Neural cell (in vitro differentiated cells): ENCODE results near the gene PCSK7. TPM values are rescaled to one million over a fixed set of nuclear protein-coding genes. Genes with fewer than 3 reads are reported as not detected.

Experiments
- H2AFZ ChIP-seq: fragments of 200-600, 300-800 bp; sonication (generic), shearing (Covaris generic); 2 replicates; pipeline ENCODE4 v1.6.0; 2014; ENCODE audit warnings: low read depth, mild to moderate bottlenecking, antibody characterized with exemption, low read length, moderate library complexity
- H3F3A ChIP-seq: fragments of 200-600 bp; shearing (Covaris generic); 2 replicates; pipeline ENCODE4 v1.6.1; 2016; ENCODE audit warnings: mild to moderate bottlenecking, moderate library complexity, mixed read lengths, antibody characterized with exemption, low read length; ENCODE audit not compliant: insufficient read depth, poor library complexity, severe bottlenecking
- H3K27ac ChIP-seq: fragments of 200-600, 300-800 bp; sonication (generic), shearing (Covaris generic); 2 replicates; pipeline ENCODE4 v1.5.1; 2014; ENCODE audit warnings: mild to moderate bottlenecking, low read length, moderate library complexity
- H3K27me3 ChIP-seq: fragments of 300-800, 200-600 bp; sonication (generic), shearing (Covaris generic); 2 replicates; pipeline ENCODE4 v1.6.0; 2014; ENCODE audit warnings: mild to moderate bottlenecking, low read depth, low read length, moderate library complexity; ENCODE audit not compliant: insufficient read depth
- H3K36me3 ChIP-seq: fragments of 300-800, 200-600 bp; sonication (generic), shearing (Covaris generic); 2 replicates; pipeline ENCODE4 v1.5.1; 2014; ENCODE audit warnings: mild to moderate bottlenecking, antibody characterized with exemption, low read length, moderate library complexity; ENCODE audit not compliant: insufficient read depth
- H3K4me2 ChIP-seq: fragments of 300-800, 200-600 bp; sonication (generic), shearing (Covaris generic); 2 replicates; pipeline ENCODE4 v1.6.0; 2014; ENCODE audit warnings: mild to moderate bottlenecking, low read length
- H3K4me3 ChIP-seq: fragments of 300-800, 200-600 bp; sonication (generic), shearing (Covaris generic); 2 replicates; pipeline ENCODE4 v1.5.1; 2014; ENCODE audit warnings: mild to moderate bottlenecking, low read length, moderate library complexity
- H3K79me2 ChIP-seq: fragments of 200-600 bp; shearing (Covaris generic); replicated peaks from 2 replicates; pipeline ENCODE4 v1.6.0; 2014; ENCODE audit warnings: mild to moderate bottlenecking, low read length, moderate library complexity; ENCODE audit not compliant: insufficient read depth
- H3K9ac ChIP-seq: fragments of 300-800, 200-600 bp; sonication (generic), shearing (Covaris generic); 2 replicates; pipeline ENCODE4 v1.6.1; 2016; ENCODE audit warnings: mild to moderate bottlenecking, low read length, mixed read lengths
- H3K9me2 ChIP-seq: fragments of 200-600 bp; shearing (Covaris generic); 2 replicates; pipeline ENCODE4 v1.6.1; 2016; ENCODE audit warnings: mild to moderate bottlenecking, low read length, mixed read lengths; ENCODE audit not compliant: insufficient read depth
- H3K9me3 ChIP-seq: fragments of 200-600, 300-800 bp; sonication (generic), shearing (Covaris generic); 2 replicates; pipeline ENCODE4 v1.6.1; 2016; ENCODE audit warnings: mild to moderate bottlenecking, mixed run types, low read length, moderate library complexity, mixed read lengths
- H4K20me1 ChIP-seq: fragments of 200-600 bp; shearing (Covaris generic); 2 replicates; pipeline ENCODE4 v1.6.1; 2016; ENCODE audit warnings: mild to moderate bottlenecking, mixed run types; ENCODE audit not compliant: insufficient read depth
- CTCF ChIP-seq: fragments of 450-650 bp; IDR thresholded peaks from 2 replicates; pipeline ENCODE4 v1.5.1; 2014; ENCODE audit warnings: antibody characterized with exemption, mild to moderate bottlenecking, moderate library complexity; ENCODE audit not compliant: poor library complexity, severe bottlenecking
- EP300 ChIP-seq: fragments of 450-650 bp; conservative IDR thresholded peaks from 2 replicates; pipeline ENCODE4 v1.6.1; 2014; ENCODE audit warnings: antibody characterized with exemption, mild to moderate bottlenecking, moderate library complexity; ENCODE audit not compliant: poor library complexity, severe bottlenecking
- EZH2 ChIP-seq: fragments of 200-600, 300-800 bp; shearing (Covaris generic), sonication (generic); IDR thresholded peaks from 2 replicates; pipeline ENCODE4 v1.6.1; 2014; ENCODE audit warnings: antibody characterized with exemption, low read length, borderline replicate concordance, mild to moderate bottlenecking; ENCODE audit not compliant: insufficient read depth, poor library complexity, severe bottlenecking
- MXI1 ChIP-seq: fragments of 450-650 bp; conservative IDR thresholded peaks from 2 replicates; pipeline ENCODE4 v1.6.1; 2014; ENCODE audit warnings: antibody characterized with exemption, mild to moderate bottlenecking; ENCODE audit not compliant: poor library complexity, severe bottlenecking
- POLR2AphosphoS5 ChIP-seq: IDR thresholded peaks from 2 replicates; pipeline ENCODE4 v1.6.1; 2012
- RAD21 ChIP-seq: fragments of 450-650 bp; conservative IDR thresholded peaks from 2 replicates; pipeline ENCODE4 v1.6.1; 2014; ENCODE audit warnings: antibody characterized with exemption, mild to moderate bottlenecking, moderate library complexity
- REST ChIP-seq: IDR thresholded peaks from 2 replicates; pipeline ENCODE4 v1.6.1; 2012; ENCODE audit warnings: borderline replicate concordance
- SMC3 ChIP-seq: fragments of 450-650 bp; conservative IDR thresholded peaks from 2 replicates; pipeline ENCODE4 v1.6.1; 2014; ENCODE audit warnings: antibody characterized with exemption, mild to moderate bottlenecking, moderate library complexity; ENCODE audit not compliant: poor library complexity
- TAF1 ChIP-seq: IDR thresholded peaks from 2 replicates; pipeline ENCODE4 v1.6.1; 2012; ENCODE audit warnings: low read depth
- polyA plus RNA-seq: library from polyadenylated mRNA; depleted of rRNA; stranded (reverse); fragments of >200 nt; gene quantifications from 2 replicates; pipeline ENCODE4 v1.2.3, GENCODE V29; 2014

Gene PCSK7
- polyA plus RNA-seq, 1 donor from 2014 or later = 44.4 TPM

GRCh38 chr11:117172724-117173421 is 59.0 kb downstream of the PCSK7 start:
- Histone ChIP-seq H3K9me3 (no peaks in the 10 kb centered on the region), H3K9ac (no peak overlapping the region), H2AFZ (no peak overlapping the region), H3K4me2 (no peak overlapping the region), H3K27me3 (no peaks in the 10 kb centered on the region), H3K27ac (no peak overlapping the region), H3K36me3 (no peaks in the 10 kb centered on the region), H3K79me2 (peaks cover 4% of the 10 kb centered on the region), H3F3A (no peaks in the 10 kb centered on the region), H4K20me1 (no peaks in the 10 kb centered on the region), H3K4me3 (no peak overlapping the region), H3K9me2 (no peaks in the 10 kb centered on the region)
- TF ChIP-seq CTCF = no peak

GRCh38 chr11:117171404-117172061 is 60.3 kb downstream of the PCSK7 start:
- no peaks in the 10 kb centered on the region for H3K9me2 ChIP-seq
- no peaks in the 10 kb centered on the region for H3F3A ChIP-seq
- TF ChIP-seq CTCF (no peak), REST (no peak), POLR2AphosphoS5 (no peak), RAD21 (no peak), EP300 (no peak), SMC3 (no peak), TAF1 (no peak), EZH2 (no peak), MXI1 (no peak)
- H2AFZ ChIP-seq = no peak overlapping the region
- H3K79me2 ChIP-seq = peaks cover 4% of the 10 kb centered on the region
- H3K9me3 ChIP-seq = no peaks in the 10 kb centered on the region
- H3K4me2 ChIP-seq = no peak overlapping the region
- H3K27ac ChIP-seq = no peak overlapping the region
- H3K36me3 ChIP-seq = no peaks in the 10 kb centered on the region
- no peaks in the 10 kb centered on the region for H3K27me3 ChIP-seq
- H3K9ac ChIP-seq = no peak overlapping the region
- no peaks in the 10 kb centered on the region for H4K20me1 ChIP-seq
- no peak overlapping the region for H3K4me3 ChIP-seq
